GM12878 (cell line): ENCODE measurements around the gene PKHD1. TPM values are rescaled to one million over a fixed set of nuclear protein-coding genes. Genes with fewer than 3 reads are reported as not detected.

Experiments used
- ATAC-seq: fragments of 200-7000 bp; cut with Tn5 transposase; 3 replicates; pipeline ENCODE4 v1.9.1; 2020; ENCODE audit warnings: mild to moderate bottlenecking, moderate library complexity
- BruUV-seq: library from RNA; stranded (reverse); fragments of 400-500 nt; replicated peaks from 2 replicates; lab custom pipeline; 2021; lab: Mats Ljungman, UMichigan
- CTCF ChIA-PET: fragments of 300-600 bp; sonication (Branson Sonifier 250); formaldehyde crosslinking; extraction: SDS; loops from one replicate; lab custom pipeline; 2021; ENCODE audit warnings: inconsistent platforms; lab: Yijun Ruan, JAX
- POLR2A ChIA-PET: fragments of 350-600 bp; formaldehyde crosslinking; extraction: SDS; loops from one replicate; lab custom pipeline; 2021; ENCODE audit warnings: inconsistent platforms; lab: Charles Lee
- RAD21 ChIA-PET: fragments of 300-600 bp; sonication (Branson Sonifier 250); formaldehyde crosslinking; loops from one replicate; lab custom pipeline; 2023; ENCODE audit warnings: antibody characterized with exemption; ENCODE audit not compliant: unreplicated experiment; lab: Charles Lee
- SMC1A ChIA-PET: fragments of 300-600 bp; sonication (Branson Sonifier 250); formaldehyde crosslinking; loops from one replicate; lab custom pipeline; 2023; ENCODE audit not compliant: unreplicated experiment, uncharacterized antibody; lab: Charles Lee
- DNase-seq: peaks from one replicate; pipeline ENCODE4 v3.0.0-alpha.2; 2011; ENCODE audit warnings: low read depth, low spot score
- FAIRE-seq: peaks from 3 replicates; lab custom pipeline; 2011; peaks lifted over from hg19 to GRCh38; lab: Jason Lieb, UNC
- H2AFZ ChIP-seq: 2 replicates; pipeline ENCODE4 v1.6.0; 2011; ENCODE audit warnings: low read depth, low read length, control low read depth; ENCODE audit not compliant: control insufficient read depth
- H3K27ac ChIP-seq: 2 replicates; pipeline ENCODE4 v1.5.1; 2011; ENCODE audit warnings: control low read depth; ENCODE audit not compliant: control insufficient read depth, insufficient read depth
- H3K27me3 ChIP-seq, 2 experiments: replicated peaks in 1 of 2; 2 replicates each; pipeline versions ENCODE4 v1.6.0 to v1.6.1; 2011; ENCODE audit warnings: low read length in 1 of 2; ENCODE audit not compliant: control insufficient read depth in 2 of 2, insufficient read depth in 2 of 2
- H3K36me3 ChIP-seq, 2 experiments: 2 replicates each; pipeline ENCODE4 v1.5.1; 2011; ENCODE audit warnings: low read length in 1 of 2; ENCODE audit not compliant: control insufficient read depth in 2 of 2, insufficient read depth in 2 of 2
- H3K4me1 ChIP-seq: 2 replicates; pipeline ENCODE4 v1.6.1; 2011; ENCODE audit warnings: mild to moderate bottlenecking, low read length, moderate library complexity, mixed read lengths; ENCODE audit not compliant: control insufficient read depth, insufficient read depth
- H3K4me2 ChIP-seq: 2 replicates; pipeline ENCODE4 v1.6.0; 2011; ENCODE audit warnings: control low read depth; ENCODE audit not compliant: control insufficient read depth, insufficient read depth
- H3K4me3 ChIP-seq: fragments of 200-600 bp; sonication (generic); 2 replicates; pipeline ENCODE4 v1.5.1; 2016
- H3K79me2 ChIP-seq: 2 replicates; pipeline ENCODE4 v1.6.0; 2011; ENCODE audit warnings: low read length; ENCODE audit not compliant: control insufficient read depth, insufficient read depth
- H3K9ac ChIP-seq: 2 replicates; pipeline ENCODE4 v1.8.0; 2011; ENCODE audit warnings: low read length, control low read depth, mixed read lengths; ENCODE audit not compliant: control insufficient read depth, insufficient read depth
- H3K9me3 ChIP-seq: replicated peaks from 3 replicates; pipeline ENCODE4 v1.5.1; 2011; ENCODE audit warnings: mild to moderate bottlenecking, low read length; ENCODE audit not compliant: control insufficient read depth, insufficient read depth
- H4K20me1 ChIP-seq: 2 replicates; pipeline ENCODE4 v1.6.0; 2011; ENCODE audit not compliant: control insufficient read depth, insufficient read depth
- ASH2L ChIP-seq: fragments of 300-600, 200-600 bp; sonication (generic); IDR thresholded peaks from 2 replicates; pipeline ENCODE4 v1.6.1; 2017; ENCODE audit warnings: low read depth, mild to moderate bottlenecking, borderline replicate concordance
- BCL11A ChIP-seq: IDR thresholded peaks from 2 replicates; pipeline ENCODE4 v1.6.1; 2011; ENCODE audit warnings: low read depth, low read length
- EP300 ChIP-seq, 2 experiments: fragments of 150-350 bp in 1 of 2; IDR thresholded peaks; 2 replicates each; pipeline ENCODE4 v1.6.1; 2011 to 2012; ENCODE audit warnings: low read depth in 2 of 2, low read length in 2 of 2, borderline replicate concordance in 1 of 2, improper control_type of control experiment in 1 of 2, inconsistent platforms in 1 of 2; ENCODE audit not compliant: control insufficient read depth in 1 of 2
- IKZF2 ChIP-seq, 2 experiments: fragments of 450-650 bp; IDR thresholded peaks; 2 replicates each; pipeline ENCODE4 v1.6.1; 2017; ENCODE audit warnings: mild to moderate bottlenecking in 2 of 2, moderate library complexity in 2 of 2
- KDM1A ChIP-seq: fragments of 200-600 bp; sonication (generic); IDR thresholded peaks from 2 replicates; pipeline ENCODE4 v1.6.1; 2016; ENCODE audit warnings: borderline replicate concordance
- NFXL1 ChIP-seq: fragments of 450-650 bp; IDR thresholded peaks from 2 replicates; pipeline ENCODE4 v1.6.1; 2017; ENCODE audit warnings: antibody characterized with exemption, mild to moderate bottlenecking, borderline replicate concordance
- PAX5 ChIP-seq: IDR thresholded peaks from 2 replicates; pipeline ENCODE4 v1.6.1; 2011; ENCODE audit warnings: low read depth, low read length, borderline replicate concordance
- PAX8 ChIP-seq: fragments of 450-650 bp; IDR thresholded peaks from 2 replicates; pipeline ENCODE4 v1.6.1; 2017; ENCODE audit warnings: mild to moderate bottlenecking, moderate library complexity
- RAD51 ChIP-seq: fragments of 450-650 bp; IDR thresholded peaks from 2 replicates; pipeline ENCODE4 v1.6.1; 2016; ENCODE audit warnings: moderate library complexity, mild to moderate bottlenecking, inconsistent platforms
- RFX5 ChIP-seq: IDR thresholded peaks from 2 replicates; pipeline ENCODE4 v1.6.1; 2011; ENCODE audit warnings: low read depth, low read length, improper control_type of control experiment
- SMAD1 ChIP-seq: fragments of 450-650 bp; IDR thresholded peaks from 2 replicates; pipeline ENCODE4 v1.6.1; 2018; ENCODE audit warnings: mild to moderate bottlenecking, low read depth; ENCODE audit not compliant: partially characterized antibody
- SREBF2 ChIP-seq: IDR thresholded peaks from 2 replicates; pipeline ENCODE4 v1.6.1; 2012; ENCODE audit warnings: mild to moderate bottlenecking, low read length
- YY1 ChIP-seq: IDR thresholded peaks from 2 replicates; pipeline ENCODE4 v1.6.1; 2011; ENCODE audit warnings: low read depth, mild to moderate bottlenecking, low read length
- ZNF207 ChIP-seq: fragments of 450-650 bp; IDR thresholded peaks from 2 replicates; pipeline ENCODE4 v1.6.1; 2014; ENCODE audit warnings: antibody characterized with exemption, mild to moderate bottlenecking, borderline replicate concordance
- WGBS: methylation state at CpG from one replicate; pipeline ENCODE4 v1.1.6; 2016; ENCODE audit warnings: low lambda C conversion rate; ENCODE audit not compliant: insufficient replicate concordance, insufficient coverage; ENCODE audit errors: missing lambda C conversion rate; 5-methylcytosine and 5-hydroxymethylcytosine counted together
- in situ Hi-C: fragments of 300-500 bp; cut with MboI; formaldehyde crosslinking; loops from 9 replicates; pipeline ENCODE4 v1.14.3; 2018; ENCODE audit warnings: mixed read lengths
- intact Hi-C: fragments of 100-400 bp; cut with micrococcal nuclease; formaldehyde crosslinking; loops from one replicate; pipeline ENCODE4 v1.14.2; 2022; ENCODE audit not compliant: unreplicated experiment
- polyA plus RNA-seq, 11 experiments: library from polyadenylated mRNA; depleted of rRNA in 4 of 11; unstranded in 6 of 11; stranded (reverse) in 5 of 11; fragments of >200 nt; fragmentation: Nextera tagmentation in 4 of 11; fragmentation: Illumina TruSeq in 1 of 11; extraction: Ambion mirVana in 4 of 11; extraction: Trizol in 1 of 11; gene quantifications; 1 replicate in 1 of 11; 2 replicates in 10 of 11; pipeline versions ENCODE4 v1.2.1 to v1.2.3, GENCODE V29; 2011 to 2016; ENCODE audit warnings: inconsistent platforms in 2 of 11, missing spikeins in 2 of 11, low read depth in 1 of 11
- total RNA-seq, 4 experiments: library from RNA; depleted of rRNA in 3 of 4; stranded (reverse); fragments of >200 nt in 3 of 4; fragmentation: Illumina TruSeq in 1 of 4; extraction: Trizol in 1 of 4; gene quantifications; 2 replicates each; pipeline versions ENCODE4 v1.2.1 to v1.2.3, GENCODE V29; 2013 to 2021
- TF ChIP-seq, protein P1 (sequence below): fragments of 450-650 bp; IDR thresholded peaks from 2 replicates; pipeline ENCODE4 v1.6.1; 2017; ENCODE audit warnings: borderline replicate concordance
- TF ChIP-seq, protein P2 (sequence below): fragments of 450-650 bp; IDR thresholded peaks from 2 replicates; pipeline ENCODE4 v1.6.1; 2017; ENCODE audit warnings: mild to moderate bottlenecking, low read depth, inconsistent platforms; ENCODE audit not compliant: poor library complexity, severe bottlenecking

Gene PKHD1
- total and polyA plus RNA-seq, 10 of the 15 experiments (the other 5 are each of a cell fraction or from before 2014, with no cell fraction given): under 0.01 to 0.90 (median 0.02) TPM; not detected in 1

DNA sequence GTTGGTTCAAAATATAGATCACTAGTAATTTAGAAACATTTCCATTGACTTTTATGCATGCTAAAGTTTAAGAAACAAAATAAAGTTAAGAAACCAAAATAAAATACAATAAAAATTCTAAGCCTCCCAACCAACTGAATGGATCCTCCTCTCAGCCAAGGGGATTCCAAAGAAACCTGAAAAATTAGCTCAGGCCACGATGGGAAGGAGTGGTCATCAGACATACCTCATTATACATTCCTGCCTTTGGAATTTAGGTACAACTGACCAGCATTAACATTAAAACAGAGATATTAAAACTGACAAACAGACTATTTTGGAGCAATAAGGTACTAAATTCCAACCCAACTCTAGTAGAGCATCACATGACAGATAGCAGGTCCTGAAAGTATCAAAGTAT is 275.2 kb downstream of the PKHD1 start:
- 0% methylated on average over 1 of the region's 1 CpG for WGBS
- POLR2A ChIA-PET: no interaction called here
- H3K27me3 ChIP-seq: no peaks in the 10 kb centered on the region
- in situ Hi-C loops: no loop called here
- H3K9ac ChIP-seq: no peak overlapping the region
- no peak for FAIRE-seq
- no peak overlapping the region for H3K4me2 ChIP-seq
- ATAC-seq: no peak
- no peak for TF ChIP-seq KDM1A
- TF ChIP-seq RFX5: no peak
- TF ChIP-seq, all 136 proteins: peak for 0
- H3K79me2 ChIP-seq: no peaks in the 10 kb centered on the region
- no peaks in the 10 kb centered on the region for H4K20me1 ChIP-seq
- no peak overlapping the region for H3K4me3 ChIP-seq
- no peaks in the 10 kb centered on the region for H3K9me3 ChIP-seq
- H3K36me3 ChIP-seq: no peaks in the 10 kb centered on the region
- no TSS peak for BruUV-seq
- intact Hi-C loops: no loop called here
- no peak for DNase-seq
- no peak overlapping the region for H3K27ac ChIP-seq
- no peaks in the 10 kb centered on the region for H3K4me1 ChIP-seq
- no peak overlapping the region for H2AFZ ChIP-seq
- ChIA-PET SMC1A (interaction anchor here (1.1 kb wide), 1 partner anchor 8 kb away, joined by 4 read pairs; no protein-coding TSS in a partner anchor), RAD21 (no interaction called here), CTCF (no interaction called here)

DNA sequence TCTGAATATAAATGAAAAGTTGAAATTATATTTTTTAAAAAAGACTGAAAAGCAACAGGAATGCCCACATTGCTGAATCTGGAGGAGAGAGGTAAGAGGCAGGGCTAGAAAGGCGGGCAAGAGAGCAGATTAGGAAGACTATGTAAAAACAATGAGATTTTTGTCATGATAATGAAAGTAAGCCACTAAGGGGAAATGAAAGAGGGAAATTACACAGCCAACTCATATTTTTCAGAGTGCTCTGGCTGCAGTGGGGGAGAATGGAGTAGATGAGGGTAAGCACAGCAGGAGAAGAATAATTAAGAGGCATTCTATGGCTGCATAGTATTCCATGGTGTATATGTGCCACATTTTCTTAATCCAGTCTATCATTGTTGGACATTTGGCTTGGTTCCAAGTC is 281.9 kb downstream of the PKHD1 start:
- FAIRE-seq: no peak
- BruUV-seq: no TSS peak
- no peak overlapping the region for H3K27ac ChIP-seq
- CTCF ChIA-PET: no interaction called here
- no peak overlapping the region for H3K4me3 ChIP-seq
- H2AFZ ChIP-seq: no peak overlapping the region
- in situ Hi-C loops: no loop called here
- H3K9me3 ChIP-seq: no peaks in the 10 kb centered on the region
- H3K9ac ChIP-seq: no peak overlapping the region
- H3K4me1 ChIP-seq: no peaks in the 10 kb centered on the region
- 0% methylated on average over 1 of the region's 1 CpG for WGBS
- SMC1A ChIA-PET: no interaction called here
- no peak overlapping the region for H3K4me2 ChIP-seq
- intact Hi-C loops: no loop called here
- POLR2A ChIA-PET: no interaction called here
- DNase-seq: no peak
- RAD21 ChIA-PET: no interaction called here
- H3K27me3 ChIP-seq: no peaks in the 10 kb centered on the region
- peak; percentile 42; the same call in 2 of the 3 replicates for ATAC-seq
- H4K20me1 ChIP-seq: no peaks in the 10 kb centered on the region
- H3K79me2 ChIP-seq: no peaks in the 10 kb centered on the region
- no peaks in the 10 kb centered on the region for H3K36me3 ChIP-seq
- TF ChIP-seq RAD51: no peak
- no peak for TF ChIP-seq YY1
- TF ChIP-seq ASH2L: no peak
- no peak for TF ChIP-seq NFXL1
- no peak for TF ChIP-seq PAX8
- TF ChIP-seq, protein P1, sequence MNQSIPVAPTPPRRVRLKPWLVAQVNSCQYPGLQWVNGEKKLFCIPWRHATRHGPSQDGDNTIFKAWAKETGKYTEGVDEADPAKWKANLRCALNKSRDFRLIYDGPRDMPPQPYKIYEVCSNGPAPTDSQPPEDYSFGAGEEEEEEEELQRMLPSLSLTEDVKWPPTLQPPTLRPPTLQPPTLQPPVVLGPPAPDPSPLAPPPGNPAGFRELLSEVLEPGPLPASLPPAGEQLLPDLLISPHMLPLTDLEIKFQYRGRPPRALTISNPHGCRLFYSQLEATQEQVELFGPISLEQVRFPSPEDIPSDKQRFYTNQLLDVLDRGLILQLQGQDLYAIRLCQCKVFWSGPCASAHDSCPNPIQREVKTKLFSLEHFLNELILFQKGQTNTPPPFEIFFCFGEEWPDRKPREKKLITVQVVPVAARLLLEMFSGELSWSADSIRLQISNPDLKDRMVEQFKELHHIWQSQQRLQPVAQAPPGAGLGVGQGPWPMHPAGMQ: no peak
- no peak for TF ChIP-seq EP300 (IDR thresholded peaks at IDR 0.05; ENCODE audit: borderline replicate concordance in 1 of 2, control insufficient read depth in 1 of 2, low read depth in 2 of 2, low read length in 2 of 2)
- no peak for TF ChIP-seq SREBF2
- TF ChIP-seq, protein P2, sequence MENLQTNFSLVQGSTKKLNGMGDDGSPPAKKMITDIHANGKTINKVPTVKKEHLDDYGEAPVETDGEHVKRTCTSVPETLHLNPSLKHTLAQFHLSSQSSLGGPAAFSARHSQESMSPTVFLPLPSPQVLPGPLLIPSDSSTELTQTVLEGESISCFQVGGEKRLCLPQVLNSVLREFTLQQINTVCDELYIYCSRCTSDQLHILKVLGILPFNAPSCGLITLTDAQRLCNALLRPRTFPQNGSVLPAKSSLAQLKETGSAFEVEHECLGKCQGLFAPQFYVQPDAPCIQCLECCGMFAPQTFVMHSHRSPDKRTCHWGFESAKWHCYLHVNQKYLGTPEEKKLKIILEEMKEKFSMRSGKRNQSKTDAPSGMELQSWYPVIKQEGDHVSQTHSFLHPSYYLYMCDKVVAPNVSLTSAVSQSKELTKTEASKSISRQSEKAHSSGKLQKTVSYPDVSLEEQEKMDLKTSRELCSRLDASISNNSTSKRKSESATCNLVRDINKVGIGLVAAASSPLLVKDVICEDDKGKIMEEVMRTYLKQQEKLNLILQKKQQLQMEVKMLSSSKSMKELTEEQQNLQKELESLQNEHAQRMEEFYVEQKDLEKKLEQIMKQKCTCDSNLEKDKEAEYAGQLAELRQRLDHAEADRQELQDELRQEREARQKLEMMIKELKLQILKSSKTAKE: no peak
- no peak for TF ChIP-seq PAX5
- no peak for TF ChIP-seq ZNF207
- no peak for TF ChIP-seq IKZF2 (IDR thresholded peaks at IDR 0.05)
- no peak for TF ChIP-seq SMAD1
- no peak for TF ChIP-seq BCL11A
